Measurements from ENCODE around the gene PTTG1IP.

GRCh38 chr21:44834951-44835646, 38.4 kb downstream of the PTTG1IP start:
- TF ChIP-seq RAD21 (IDR thresholded peaks at IDR 0.05; ENCODE audit: low read length) (no peak), POLR2A (IDR thresholded peaks at IDR 0.05; ENCODE audit: low read depth, low read length) (no peak)

All from IMR-90 (cell line).